ENCODE results near the gene MAP3K6. TPM values are rescaled to one million over a fixed set of nuclear protein-coding genes. Genes with fewer than 3 reads are reported as not detected.

The MAP3K6 gene
- total RNA-seq, 1 donor from 2014 or later, result 45.2 TPM

GRCh38 chr1:27331922-27332321 lies 34.8 kb downstream of the MAP3K6 start:
- Histone ChIP-seq H3K4me3 (no peak overlapping the region), H3K4me1 (peaks cover 43% of the 10 kb centered on the region), H3K9me3 (replicated peaks) (no peaks in the 10 kb centered on the region), H3K27ac (replicated peaks) (peak overlapping the region; percentile 68), H3K27me3 (ENCODE audit: low read depth) (no peaks in the 10 kb centered on the region), H3K36me3 (peaks cover 61% of the 10 kb centered on the region)
- no peak for TF ChIP-seq CTCF (IDR thresholded peaks at IDR 0.05; ENCODE audit: borderline replicate concordance)
- no peak for DNase-seq
- intact Hi-C loops (cut with micrococcal nuclease), result no loop called here

- no peak for DNase-seq
- H3K4me3 ChIP-seq, result no peak overlapping the region
- no peaks in the 10 kb centered on the region for H3K27me3 ChIP-seq (ENCODE audit: low read depth)
- peaks cover 48% of the 10 kb centered on the region for H3K4me1 ChIP-seq
- peaks cover 57% of the 10 kb centered on the region for H3K36me3 ChIP-seq
- H3K27ac ChIP-seq (replicated peaks), result peak overlapping the region; percentile 68
- no peaks in the 10 kb centered on the region for H3K9me3 ChIP-seq (replicated peaks)
- intact Hi-C loops (cut with micrococcal nuclease), result no loop called here
- no peak for TF ChIP-seq CTCF (IDR thresholded peaks at IDR 0.05; ENCODE audit: borderline replicate concordance)
These were observed 35.3 kb downstream of the MAP3K6 start for GRCh38 chr1:27331426-27331825.

GRCh38 chr1:27330786-27331185 lies 36.0 kb downstream of the MAP3K6 start:
- no peaks in the 10 kb centered on the region for H3K27me3 ChIP-seq (ENCODE audit: low read depth)
- intact Hi-C loops (cut with micrococcal nuclease), result no loop called here
- H3K9me3 ChIP-seq (replicated peaks), result no peaks in the 10 kb centered on the region
- H3K4me3 ChIP-seq, result no peak overlapping the region
- peaks cover 57% of the 10 kb centered on the region for H3K36me3 ChIP-seq
- H3K27ac ChIP-seq (replicated peaks), result peak overlapping the region; percentile 68
- no peak for DNase-seq
- H3K4me1 ChIP-seq, result peaks cover 54% of the 10 kb centered on the region
- no peak for TF ChIP-seq CTCF (IDR thresholded peaks at IDR 0.05; ENCODE audit: borderline replicate concordance)

- Histone ChIP-seq H3K27ac (replicated peaks) (peak overlapping the region; percentile 63), H3K4me1 (peaks cover 78% of the 10 kb centered on the region), H3K9me3 (replicated peaks) (no peaks in the 10 kb centered on the region), H3K36me3 (peaks cover 45% of the 10 kb centered on the region), H3K4me3 (no peak overlapping the region), H3K27me3 (ENCODE audit: low read depth) (no peaks in the 10 kb centered on the region)
- intact Hi-C loops (cut with micrococcal nuclease), result no loop called here
- TF ChIP-seq CTCF (IDR thresholded peaks at IDR 0.05; ENCODE audit: borderline replicate concordance), result no peak
- DNase-seq, result no peak
These were observed 38.8 kb downstream of the MAP3K6 start for GRCh38 chr1:27327964-27328363.

- intact Hi-C loops (cut with micrococcal nuclease), result no loop called here
- peak overlapping the region; percentile 63 for H3K27ac ChIP-seq (replicated peaks)
- H3K36me3 ChIP-seq, result peaks cover 26% of the 10 kb centered on the region
- H3K4me1 ChIP-seq, result peaks cover 76% of the 10 kb centered on the region
- no peaks in the 10 kb centered on the region for H3K9me3 ChIP-seq (replicated peaks)
- no peak overlapping the region for H3K4me3 ChIP-seq
- TF ChIP-seq CTCF (IDR thresholded peaks at IDR 0.05; ENCODE audit: borderline replicate concordance), result no peak
- DNase-seq, result no peak
- H3K27me3 ChIP-seq (ENCODE audit: low read depth), result no peaks in the 10 kb centered on the region
These were observed 41.5 kb downstream of the MAP3K6 start for GRCh38 chr1:27325286-27325685.

All from left ventricle myocardium inferior (tissue), 1 donor.